Lung (tissue), 16 donors: ENCODE data around the gene CD3G. TPM values are rescaled to one million over a fixed set of nuclear protein-coding genes. Genes with fewer than 3 reads are reported as not detected.

Source experiments
- ATAC-seq: fragments of 200-7000 bp; cut with Tn5 transposase; one replicate; pipeline ENCODE4 v1.9.1; 2020; ENCODE audit warnings: moderate number of reproducible peaks; ENCODE audit not compliant: insufficient read depth, low FRiP score
- DNase-seq, 3 donors: peaks; one replicate each; pipeline ENCODE4 v3.0.0-alpha.2; 2013 to 2017
- H3K27ac ChIP-seq, 2 donors: one replicate each; pipeline ENCODE4 v1.5.1; 2013; ENCODE audit warnings: mild to moderate bottlenecking in 2 of 2, moderate library complexity in 2 of 2, control low read depth in 1 of 2, inconsistent platforms in 1 of 2, low read depth in 1 of 2, low read length in 1 of 2
- H3K27me3 ChIP-seq, 3 donors: one replicate each; pipeline ENCODE4 v1.5.1; 2013; ENCODE audit warnings: low read length in 2 of 3; ENCODE audit not compliant: control insufficient read depth in 3 of 3, insufficient read depth in 3 of 3
- H3K36me3 ChIP-seq, 4 donors: one replicate each; pipeline ENCODE4 v1.5.1; 2013; ENCODE audit warnings: low read length in 4 of 4, mild to moderate bottlenecking in 1 of 4, moderate library complexity in 1 of 4; ENCODE audit not compliant: control insufficient read depth in 4 of 4, insufficient read depth in 4 of 4
- H3K4me1 ChIP-seq, 5 donors: one replicate each; pipeline ENCODE4 v1.5.1; 2013; ENCODE audit warnings: low read length in 5 of 5, mild to moderate bottlenecking in 2 of 5, moderate library complexity in 1 of 5; ENCODE audit not compliant: control insufficient read depth in 5 of 5, insufficient read depth in 5 of 5
- H3K4me3 ChIP-seq: one replicate; pipeline ENCODE4 v1.5.1; 2013; ENCODE audit warnings: mild to moderate bottlenecking, control low read depth, moderate library complexity
- H3K9ac ChIP-seq, 2 donors: one replicate each; pipeline ENCODE4 v1.5.1; 2013; ENCODE audit warnings: low read length in 2 of 2, control low read depth in 1 of 2; ENCODE audit not compliant: insufficient read depth in 1 of 2
- H3K9me3 ChIP-seq, 4 donors: one replicate each; pipeline ENCODE4 v1.5.1; 2013; ENCODE audit warnings: low read length in 3 of 4, mild to moderate bottlenecking in 1 of 4, moderate library complexity in 1 of 4; ENCODE audit not compliant: control insufficient read depth in 4 of 4, insufficient read depth in 3 of 4
- CTCF ChIP-seq: IDR thresholded peaks from 2 replicates; pipeline ENCODE4 v1.5.1; 2012; ENCODE audit warnings: mild to moderate bottlenecking; ENCODE audit errors: control extremely low read depth, extremely low read depth
- WGBS, 2 donors: extraction: QIAGEN DNeasy Blood & Tissue Kit; methylation state at CpG; one replicate each; pipeline ENCODE4 v1.1.7; 2013; 5-methylcytosine and 5-hydroxymethylcytosine counted together
- long read RNA-seq, 5 donors: transcript quantifications; one replicate each; lab custom pipeline, GENCODE V29; 2026
- polyA plus RNA-seq, 2 donors: library from polyadenylated mRNA; stranded (reverse); fragments of 200-250 nt; gene quantifications; one replicate each; pipeline ENCODE4 v1.2.1, GENCODE V29; 2013
- total RNA-seq, 2 donors: library from RNA; depleted of rRNA in 1 of 2; stranded (reverse); fragments of >200 nt in 1 of 2; gene quantifications; one replicate each; pipeline ENCODE4 v1.2.1, GENCODE V29; 2014 to 2021
- donor health status: control.
- donor health status: control.
- donor health status: Bipolar disorder and iron deficiency.
- donor health status: healthy.
- donor health status: DM: yes; HTN: yes; CAD: no.

Gene CD3G
- 1 to 10 TPM; 1.5 to 2.7 TPM for total RNA-seq
- polyA plus RNA-seq: under 1 TPM; 0.55 to 0.73 TPM
- long read RNA-seq, donor 1: 0 reads
- long read RNA-seq, donor 2: 0 reads
- long read RNA-seq, donor 3: 0 reads
- long read RNA-seq, donor 4: 0 reads
- long read RNA-seq, donor 5: 0 reads

DNA sequence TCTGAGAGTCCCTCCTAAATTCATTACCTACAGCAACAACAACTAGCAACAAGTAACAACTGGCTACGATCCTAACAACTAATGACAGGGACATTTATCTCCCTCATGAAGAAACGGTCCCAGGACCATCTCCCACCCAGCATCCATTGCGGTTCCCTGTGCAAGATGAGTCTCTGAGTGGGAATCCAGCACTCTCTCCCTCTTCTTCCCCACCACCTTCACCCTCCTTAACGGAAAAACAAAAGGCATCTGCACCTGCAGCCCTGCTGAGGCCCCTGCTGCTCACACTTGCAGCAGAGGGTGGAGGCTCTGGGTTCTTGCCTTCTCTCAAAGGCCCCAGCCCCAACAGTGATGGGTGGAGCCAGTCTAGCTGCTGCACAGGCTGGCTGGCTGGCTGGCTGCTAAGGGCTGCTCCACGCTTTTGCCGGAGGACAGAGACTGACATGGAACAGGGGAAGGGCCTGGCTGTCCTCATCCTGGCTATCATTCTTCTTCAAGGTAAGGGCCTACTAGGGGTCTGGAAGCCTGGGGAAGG lies at the start of gene CD3G:
Gene CD3G (plus strand): TSS at position 364 of the 535 bp plus-strand sequence. CDS start 80 bp downstream, at position 444.
- WGBS, 2 donors: 78 to 88% methylated on average over 6 of the region's 6 CpGs
- Histone ChIP-seq H3K27ac (no peak within 1 kb of the TSS), H3K36me3 (no peaks in the 10 kb centered on the region), H3K4me1 (no peaks in the 10 kb centered on the region), H3K27me3 (no peaks in the 10 kb centered on the region), H3K9me3 (no peaks in the 10 kb centered on the region), H3K4me3 (no peak within 1 kb of the TSS), H3K9ac (no peak within 1 kb of the TSS)
- ATAC-seq: no peak
- TF ChIP-seq CTCF: no peak
- no peak for DNase-seq

GRCh38 chr11:118295199-118295598 lies 48.9 kb upstream of the CD3G start:
- Histone ChIP-seq H3K4me1 (no peaks in the 10 kb centered on the region), H3K27me3 (peaks cover 0 to 5% (median 0%) of the 10 kb centered on the region in 3 donors), H3K9ac (no peak overlapping the region), H3K27ac (no peak overlapping the region), H3K4me3 (no peak overlapping the region), H3K9me3 (no peaks in the 10 kb centered on the region), H3K36me3 (no peaks in the 10 kb centered on the region)
- DNase-seq (no peak), ATAC-seq (no peak)
- no peak for TF ChIP-seq CTCF
- 50 to 84% methylated on average over 5 of the region's 5 CpGs for WGBS, 2 donors

GRCh38 chr11:118295815-118296454 lies 48.2 kb upstream of the CD3G start:
- no peak overlapping the region for H3K4me3 ChIP-seq

More at GRCh38 chr11:118295815-118296454, 48.2 kb upstream of the CD3G start:
- Histone ChIP-seq H3K9me3 (no peaks in the 10 kb centered on the region), H3K4me1 (no peaks in the 10 kb centered on the region), H3K9ac (no peak overlapping the region), H3K27me3 (peaks cover 0 to 5% (median 0%) of the 10 kb centered on the region in 3 donors), H3K27ac (no peak overlapping the region), H3K36me3 (no peaks in the 10 kb centered on the region)
- peak; percentile 48 for TF ChIP-seq CTCF
- ATAC-seq: peak; percentile 27
- WGBS, 2 donors: 57 to 64% methylated on average over 3 of the region's 3 CpGs
- DNase-seq: no peak
